GM23338 (cell line): ENCODE measurements around the gene PNLIPRP2.

Experiments
- CREB1 ChIP-seq: fragments of 250-450 bp; sonication (Bioruptor Pico); IDR thresholded peaks from 2 replicates; pipeline ENCODE4 v1.5.0; 2020; ENCODE audit warnings: low read depth, mild to moderate bottlenecking, moderate library complexity
- CTCF ChIP-seq, 2 experiments: fragments of 200-600 bp in 1 of 2; sonication (generic) in 1 of 2; conservative IDR thresholded peaks; 2 replicates each; pipeline versions ENCODE4 v1.5.1 to v1.6.1; 2016 to 2017; ENCODE audit warnings: antibody characterized with exemption in 2 of 2, low read depth in 2 of 2, mild to moderate bottlenecking in 2 of 2, moderate library complexity in 1 of 2
- EZH2 ChIP-seq: fragments of 200-600 bp; sonication (generic); IDR thresholded peaks from one replicate; pipeline ENCODE4 v1.8.0; 2017; ENCODE audit warnings: antibody characterized with exemption, mild to moderate bottlenecking, low read depth; ENCODE audit not compliant: unreplicated experiment
- EZH2phosphoT487 ChIP-seq: fragments of 200-600 bp; sonication (generic); IDR thresholded peaks from one replicate; pipeline ENCODE4 v1.8.1; 2018; ENCODE audit warnings: antibody characterized with exemption; ENCODE audit not compliant: unreplicated experiment
- JUNB ChIP-seq: IDR thresholded peaks from one replicate; pipeline ENCODE4 v1.6.1; 2016; ENCODE audit warnings: antibody characterized with exemption; ENCODE audit not compliant: unreplicated experiment
- NANOG ChIP-seq: IDR thresholded peaks from 2 replicates; pipeline ENCODE4 v1.6.1; 2016; ENCODE audit warnings: antibody characterized with exemption, borderline replicate concordance
- POLR2AphosphoS5 ChIP-seq: IDR thresholded peaks from 2 replicates; pipeline ENCODE4 v1.6.1; 2016; ENCODE audit warnings: antibody characterized with exemption, low read depth
- REST ChIP-seq: IDR thresholded peaks from one replicate; pipeline ENCODE4 v1.6.1; 2018; ENCODE audit warnings: antibody characterized with exemption; ENCODE audit not compliant: unreplicated experiment
- ZNF331 ChIP-seq: fragments of 250-450 bp; sonication (Bioruptor Pico); IDR thresholded peaks from 2 replicates; pipeline ENCODE4 v1.5.0; 2020; ENCODE audit warnings: low read depth, mild to moderate bottlenecking, moderate library complexity

GRCh38 chr10:116663342-116663741 lies 42.6 kb downstream of the PNLIPRP2 start:
- TF ChIP-seq EZH2 (no peak), EZH2phosphoT487 (no peak), REST (no peak), CTCF (conservative IDR thresholded peaks at IDR 0.05; ENCODE audit: low read depth in 2 of 2) (no peak), POLR2AphosphoS5 (no peak), ZNF331 (CRISPR knock-in tag) (no peak), JUNB (no peak), NANOG (no peak), CREB1 (CRISPR knock-in tag) (no peak)
